GM03348 (cell line): ENCODE data around the gene SPOCK1.
"Not testable (repeated sequence)": the region's sequence is repeated elsewhere in the genome, so short reads cannot be mapped to it uniquely, and the experiment has no call there.

ENCODE experiments used
- DNase-seq: peaks from one replicate; pipeline ENCODE4 v3.0.0; 2012; ENCODE audit warnings: low spot score

The SPOCK1 gene

DNA sequence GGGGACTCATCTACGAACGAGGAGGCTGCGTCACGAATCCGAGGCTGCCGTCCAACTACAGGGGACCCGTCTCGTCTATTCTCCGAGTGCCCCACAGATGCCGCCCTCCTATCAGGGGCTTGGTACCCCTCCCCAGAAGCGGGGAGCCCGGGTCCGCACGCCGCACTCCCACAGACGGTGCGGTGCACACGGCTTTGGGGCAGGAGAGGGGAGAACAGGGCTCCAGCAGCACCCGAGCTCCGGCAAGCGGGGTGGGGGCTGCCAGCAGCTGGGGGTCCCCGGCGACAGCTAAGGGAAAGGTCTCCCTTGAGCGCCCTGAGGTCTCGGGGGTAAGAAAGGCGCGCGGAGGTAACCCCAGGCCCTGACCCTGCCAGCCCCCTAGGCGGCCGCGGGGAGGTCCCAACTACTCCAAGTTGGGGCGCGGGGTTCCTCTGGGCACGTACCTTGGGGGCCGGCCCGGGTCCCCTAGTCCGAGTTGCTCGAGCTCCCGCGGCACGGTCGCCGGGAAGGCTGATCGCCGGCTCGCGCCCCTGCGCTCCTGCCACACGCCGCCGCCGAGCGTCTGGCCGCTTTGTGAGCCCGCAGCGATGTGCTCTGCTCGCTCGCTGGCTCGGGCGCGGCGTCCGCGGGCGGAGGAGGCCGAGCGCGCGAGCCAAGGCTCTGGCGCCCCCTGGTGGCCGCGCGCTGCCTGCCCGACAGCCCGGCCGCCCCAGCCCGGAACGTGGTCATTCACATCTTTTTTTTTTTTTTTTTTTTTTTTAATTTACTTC, at the start of gene SPOCK1:
TSS of gene SPOCK1 (minus strand) at position 591 of the 770 bp plus-strand sequence.
- peak; percentile 96 for DNase-seq

DNA sequence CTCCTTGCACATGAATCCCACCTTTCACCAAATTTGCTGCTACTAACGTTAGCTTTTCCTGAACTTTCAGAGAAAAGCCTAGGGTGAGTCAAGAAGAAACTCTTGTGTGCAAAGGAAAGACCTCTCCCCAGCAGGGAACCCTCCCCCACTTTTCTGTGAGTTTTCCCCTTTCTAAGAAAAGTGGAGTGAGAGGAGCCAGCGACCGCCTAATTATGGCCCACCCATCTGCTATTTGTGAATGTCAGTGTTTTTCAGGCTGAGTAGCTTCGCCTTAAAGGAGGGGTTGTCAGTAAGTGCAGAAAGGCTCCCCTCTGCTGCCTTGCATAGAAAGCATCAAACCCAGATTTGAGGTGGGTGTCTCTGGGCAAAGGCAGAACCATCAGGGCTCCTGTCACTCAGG, 46.8 kb upstream of the SPOCK1 start:
- no peak for DNase-seq

DNA sequence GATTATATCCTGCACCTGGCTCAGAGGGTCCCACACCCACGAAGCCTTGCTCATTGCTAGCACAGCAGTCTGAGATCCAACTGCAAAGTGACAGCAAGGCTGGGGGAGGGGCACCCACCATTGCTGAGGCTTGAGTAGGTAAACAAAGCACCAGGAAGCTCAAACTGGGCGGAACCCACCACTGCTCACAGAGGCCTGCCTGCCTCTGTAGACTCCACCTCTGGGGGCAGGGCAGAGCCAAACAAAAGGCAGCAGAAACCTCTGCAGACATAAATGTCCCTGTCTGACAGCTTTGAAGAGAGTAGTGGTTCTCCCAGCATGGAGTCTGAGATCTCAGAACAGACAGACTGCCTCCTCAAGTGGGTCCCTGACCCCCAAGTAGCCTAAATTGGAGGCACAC, 36.3 kb upstream of the SPOCK1 start:
- DNase-seq = not testable (repeated sequence)

DNA sequence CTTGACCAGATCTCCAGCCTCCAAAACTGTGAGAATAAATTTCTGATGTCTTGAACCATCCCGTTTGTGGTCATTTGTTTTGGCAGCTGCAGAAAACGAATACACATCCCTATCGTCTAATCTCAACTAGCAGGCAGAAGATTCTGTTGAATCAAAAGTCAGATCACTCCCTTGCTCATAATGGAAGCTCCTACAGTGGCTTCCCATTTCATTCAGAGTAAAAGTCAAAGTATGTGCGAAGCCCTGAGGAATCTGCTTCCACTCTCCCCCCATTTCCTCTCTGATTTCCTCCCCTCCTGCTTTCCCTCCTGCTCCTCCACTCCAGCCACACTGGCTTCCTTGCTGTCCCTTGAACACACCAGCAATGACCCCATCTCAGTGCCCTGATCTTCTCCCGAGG, 34.8 kb upstream of the SPOCK1 start:
- DNase-seq = no peak

DNA sequence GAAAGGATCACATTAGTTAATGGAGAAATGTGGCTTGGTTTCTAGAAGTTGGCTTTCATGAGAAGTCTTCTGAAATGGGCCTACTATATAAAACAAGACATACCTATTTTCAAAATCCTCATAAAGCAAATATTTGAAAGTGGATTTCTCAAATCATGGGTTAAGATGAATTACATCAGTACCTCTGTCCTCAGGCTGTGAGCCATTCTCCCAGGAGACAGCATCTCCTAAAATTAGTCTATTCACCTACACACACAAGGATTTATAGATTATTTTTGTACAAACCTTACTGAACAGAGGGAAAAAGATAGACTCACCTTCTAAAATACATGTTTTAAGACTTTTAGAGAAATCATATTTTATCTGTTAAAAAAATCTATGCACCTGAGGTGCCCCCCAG, 32.1 kb upstream of the SPOCK1 start:
- DNase-seq = no peak

DNA sequence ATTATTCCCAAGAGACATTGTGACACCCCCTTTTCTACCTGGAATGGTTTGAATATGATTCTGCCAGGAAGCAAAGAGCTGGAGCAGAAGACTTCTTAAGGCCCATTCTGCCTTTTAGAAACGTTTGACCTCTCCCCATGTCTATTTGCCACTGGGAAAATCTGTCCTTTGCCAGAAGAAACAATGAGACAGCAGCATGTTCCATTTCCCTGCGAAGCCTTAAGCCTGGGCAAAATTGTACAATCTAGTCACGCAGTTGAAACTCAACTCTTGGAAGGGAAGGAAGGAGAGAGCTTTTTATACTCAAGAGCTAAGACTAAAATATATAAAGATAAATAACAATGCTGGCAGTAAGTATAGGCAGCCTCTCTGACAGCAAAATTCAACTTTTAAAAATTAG, 22.1 kb upstream of the SPOCK1 start:
- no peak for DNase-seq

DNA sequence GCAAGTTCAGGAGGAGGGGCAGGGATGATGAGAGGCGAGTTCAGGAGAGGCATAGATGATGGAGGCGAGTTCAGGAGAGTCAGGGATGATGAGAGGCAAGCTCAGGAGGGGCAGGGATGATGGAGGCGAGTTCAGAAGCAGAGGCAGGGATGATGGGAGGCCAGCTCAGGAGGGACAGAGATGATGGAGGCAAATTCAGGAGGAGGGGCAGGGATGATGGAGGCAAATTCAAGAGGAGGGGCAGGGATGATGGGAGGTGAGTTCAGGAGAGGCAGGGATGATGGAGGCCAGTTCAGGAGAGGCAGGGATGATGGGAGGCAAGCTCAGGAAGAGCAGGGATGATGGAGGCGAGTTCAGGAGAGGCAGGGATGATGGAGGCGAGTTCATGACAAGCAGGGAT, 17.8 kb upstream of the SPOCK1 start:
- DNase-seq = no peak

DNA sequence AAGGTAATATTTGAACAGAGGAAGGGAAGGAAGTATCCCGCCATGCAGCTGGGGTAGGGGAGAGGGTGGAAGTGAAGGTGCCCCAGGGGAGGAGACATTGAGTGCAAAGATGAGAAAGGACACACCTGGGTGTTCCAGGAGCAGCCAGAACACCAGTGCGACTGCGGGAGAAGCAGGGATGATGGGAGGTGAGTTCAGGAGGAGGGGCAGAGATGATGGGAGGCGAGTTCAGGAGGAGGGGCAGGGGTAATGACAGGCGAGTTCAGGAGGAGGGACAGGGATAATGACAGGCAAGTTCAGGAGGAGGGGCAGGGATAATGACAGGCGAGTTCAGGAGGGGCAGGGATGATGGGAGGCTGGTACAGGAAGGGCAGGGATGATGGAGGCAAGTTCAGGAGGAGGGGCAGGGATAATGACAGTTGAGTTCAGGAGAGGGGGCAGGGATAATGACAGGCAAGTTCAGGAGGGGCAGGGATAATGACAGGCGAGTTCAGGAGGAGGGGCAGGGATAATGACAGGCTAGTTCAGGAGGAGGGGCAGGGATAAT, 17.2 kb upstream of the SPOCK1 start:
- no peak for DNase-seq

DNA sequence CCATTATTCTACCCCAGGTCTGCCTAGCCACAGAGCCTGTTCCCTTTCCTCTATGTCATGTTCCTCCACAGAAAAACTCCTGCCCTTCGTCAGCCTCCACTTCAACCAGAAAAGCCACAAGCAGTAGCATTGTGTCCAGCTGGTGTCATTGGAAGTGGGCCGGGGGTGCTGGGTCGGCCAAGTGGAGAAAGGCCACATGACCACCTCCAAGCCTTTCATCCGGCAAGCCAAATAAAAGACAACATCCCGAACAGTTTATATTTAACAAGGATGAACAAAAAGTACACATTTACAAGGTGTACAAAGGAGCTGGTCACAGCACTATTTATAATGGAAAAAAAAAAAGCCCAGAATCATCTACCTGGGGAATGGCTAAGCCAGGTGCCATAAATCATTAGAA, 16.1 kb upstream of the SPOCK1 start:
- DNase-seq = no peak

DNA sequence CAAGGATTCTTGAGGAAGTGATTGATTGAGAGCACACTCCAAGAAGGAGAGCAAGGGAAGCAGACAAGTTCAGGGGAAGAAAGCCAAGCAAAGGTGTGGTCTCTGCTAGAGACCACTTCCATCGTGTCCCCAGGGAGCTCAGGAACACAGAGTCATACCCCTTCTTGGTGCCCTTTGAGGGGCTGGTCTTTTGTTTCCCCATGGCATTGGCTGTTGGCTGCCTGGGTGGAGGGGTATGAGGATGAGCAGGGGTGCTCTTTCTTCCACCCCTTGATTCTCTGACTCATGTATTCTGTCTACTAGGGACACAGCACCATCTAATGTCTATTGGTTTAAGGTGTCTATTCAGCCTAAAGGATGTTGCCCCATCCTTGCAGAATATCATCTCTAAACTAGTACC, 11.5 kb upstream of the SPOCK1 start:
- no peak for DNase-seq

DNA sequence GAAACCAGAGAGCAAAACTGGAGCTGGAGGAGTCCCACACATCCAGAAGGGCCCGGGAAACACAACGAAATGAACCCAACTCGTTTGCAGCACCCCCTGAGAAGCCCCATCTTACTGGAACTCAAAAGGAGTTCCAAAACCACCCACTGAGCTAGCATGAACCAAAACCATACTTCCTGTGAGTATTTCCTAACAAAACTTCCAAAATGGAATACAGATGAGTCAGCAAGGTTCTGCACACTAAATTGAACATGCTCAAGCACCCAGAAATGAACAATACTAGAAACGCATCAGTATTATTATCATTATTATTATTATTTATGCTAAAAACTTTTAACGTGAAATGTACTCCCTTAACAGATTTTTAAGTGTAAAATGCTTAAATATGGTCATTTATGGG, 8.0 kb upstream of the SPOCK1 start:
- DNase-seq = peak; percentile 57

DNA sequence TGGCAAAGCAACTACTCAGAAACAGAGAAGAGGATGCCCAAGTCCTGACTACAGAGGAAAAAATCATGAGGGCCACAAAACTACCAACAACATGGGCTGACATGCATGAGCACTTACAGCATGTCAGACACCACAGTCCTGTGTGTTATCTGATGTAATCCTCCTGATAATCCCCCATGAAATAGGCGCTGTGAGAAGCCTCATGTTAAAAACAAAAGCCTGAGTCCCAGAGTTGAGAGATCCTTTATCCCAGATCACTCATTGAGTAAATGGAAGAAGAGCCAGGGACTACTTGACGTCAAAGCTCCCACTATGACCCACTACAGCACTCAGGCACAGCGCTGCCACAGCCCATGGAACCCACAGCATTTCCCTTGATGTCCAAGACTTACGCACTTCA, 7.2 kb upstream of the SPOCK1 start:
- no peak for DNase-seq

DNA sequence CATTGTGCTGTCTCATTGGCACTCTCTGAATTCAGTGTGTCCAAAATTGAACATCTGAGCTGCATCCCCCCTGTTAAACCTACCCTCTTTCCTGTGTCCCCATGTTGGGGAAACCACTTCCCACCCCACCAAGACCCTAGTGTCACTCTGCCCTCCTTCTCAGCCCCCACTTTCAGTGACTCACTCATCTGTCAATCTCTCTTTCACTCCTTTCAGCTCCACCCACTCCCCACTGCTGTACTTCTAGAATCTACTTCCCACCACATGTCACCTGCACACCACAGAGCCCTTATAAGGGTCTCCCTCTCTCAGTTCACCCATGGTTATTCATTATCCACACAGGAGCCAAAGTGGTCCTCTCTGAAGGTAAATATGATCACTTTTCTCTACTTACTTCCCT, 5.8 kb upstream of the SPOCK1 start:
- no peak for DNase-seq

DNA sequence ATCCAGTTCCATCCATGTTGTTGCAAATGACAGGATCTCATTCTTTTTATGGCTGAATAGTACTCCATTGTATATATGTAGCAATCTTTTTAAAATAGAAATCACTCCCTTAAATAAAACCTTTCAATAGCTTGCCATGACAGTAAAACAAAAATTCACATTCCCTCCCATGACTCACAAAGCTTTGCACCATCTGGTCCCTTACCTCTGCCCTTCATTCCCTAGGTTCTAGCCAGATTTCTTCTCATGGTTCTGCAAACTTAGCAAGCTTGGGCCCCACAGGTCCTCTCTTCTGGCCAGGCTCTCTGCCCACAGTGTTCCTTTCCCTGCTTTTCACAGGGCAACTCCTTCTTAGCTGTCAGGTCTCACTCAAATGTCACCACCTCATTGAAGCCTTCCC, 4.3 kb upstream of the SPOCK1 start:
- DNase-seq = no peak

DNA sequence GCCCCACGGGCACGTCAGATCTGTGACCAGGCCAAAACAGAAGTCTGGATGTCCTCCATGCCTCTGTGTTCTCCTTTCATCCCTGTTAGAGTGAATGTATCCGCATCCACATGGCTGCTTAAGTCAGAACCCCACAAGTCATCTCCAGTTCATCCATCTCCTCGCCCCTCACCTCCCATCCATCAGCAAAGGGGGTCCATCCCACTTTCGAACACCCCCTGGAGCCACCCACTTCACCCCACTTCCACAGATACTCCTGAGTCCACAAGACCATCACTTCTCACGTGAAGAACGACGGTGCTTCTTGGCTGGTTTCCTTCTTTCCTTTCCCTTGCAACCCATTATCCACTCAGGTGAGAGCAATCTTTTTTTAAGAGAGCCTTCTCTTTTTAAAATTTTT, 3.5 kb upstream of the SPOCK1 start:
- DNase-seq = no peak

DNA sequence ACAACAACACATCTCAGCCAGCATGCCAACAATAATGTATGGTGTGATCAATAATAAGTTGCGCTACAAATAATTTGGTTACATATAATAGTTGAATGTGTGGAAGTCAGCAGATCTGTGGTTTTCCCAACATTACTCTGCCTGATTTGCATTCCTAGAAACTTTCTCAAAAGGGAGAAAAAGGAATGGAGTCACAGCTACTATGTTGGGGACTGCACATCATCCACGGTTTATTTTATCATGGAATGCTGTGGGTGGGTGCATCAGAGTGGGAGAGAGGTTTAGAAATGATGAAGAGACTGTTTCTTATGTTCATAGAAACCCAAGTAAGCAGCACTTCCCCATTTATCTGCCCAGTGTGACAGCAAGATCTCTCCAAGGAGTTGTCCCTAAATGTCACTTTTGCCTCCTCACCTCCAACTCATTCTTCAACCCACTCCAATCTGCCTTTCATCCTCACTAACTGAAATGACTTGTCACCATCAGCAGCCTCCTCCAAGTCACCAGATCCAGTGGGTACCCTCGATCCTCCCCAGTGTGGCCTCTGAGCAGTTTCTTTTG, 2.8 kb upstream of the SPOCK1 start:
- peak; percentile 52 for DNase-seq

DNA sequence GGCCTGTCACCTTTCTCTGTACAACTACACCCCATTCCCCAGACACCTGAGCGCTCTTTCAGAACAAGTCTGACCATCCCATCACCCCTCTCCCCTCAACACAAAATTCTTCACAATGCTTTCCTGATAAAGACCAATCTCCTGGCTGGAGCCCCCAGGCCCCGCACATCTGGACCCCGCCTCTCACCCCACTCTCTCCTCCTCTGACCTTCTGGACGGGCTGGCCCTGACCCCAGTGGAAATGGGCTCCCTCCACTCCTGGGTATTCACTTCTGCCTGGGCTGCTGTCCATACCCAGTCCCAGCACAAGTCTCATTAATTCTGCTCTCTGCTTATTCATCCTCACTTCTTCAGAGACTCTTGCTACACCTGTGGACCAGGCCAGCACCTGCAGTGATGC, 2.1 kb upstream of the SPOCK1 start:
- no peak for DNase-seq

DNA sequence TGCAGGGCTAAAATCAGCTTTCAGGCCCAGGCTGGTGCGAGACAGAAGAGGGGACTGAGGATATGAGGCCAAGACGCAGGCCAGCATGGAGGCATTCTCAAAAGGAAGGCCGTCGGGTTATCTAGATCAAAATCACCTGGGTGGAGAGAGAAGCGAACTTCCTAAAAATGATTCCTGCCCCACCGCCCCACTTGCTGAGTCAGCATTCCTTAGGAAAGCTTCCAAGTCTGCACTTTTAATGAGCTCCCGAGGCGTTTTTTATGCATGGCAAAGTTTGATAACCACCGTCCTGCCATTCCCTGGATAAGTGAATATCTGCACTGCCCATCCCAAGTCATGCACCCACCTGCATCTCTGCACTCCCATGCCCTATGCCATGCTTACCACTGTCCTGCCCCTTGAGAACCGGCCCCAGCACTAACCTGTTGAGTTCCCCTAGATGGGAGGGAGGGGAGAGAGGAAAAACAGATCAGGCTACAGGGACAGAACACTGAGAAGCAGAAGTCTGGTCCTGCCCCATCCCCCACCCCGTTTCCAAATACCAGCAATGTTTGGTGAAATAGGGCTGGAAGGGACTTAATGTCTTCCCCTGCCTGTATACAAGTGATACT, 1.6 kb upstream of the SPOCK1 start:
- no peak for DNase-seq

DNA sequence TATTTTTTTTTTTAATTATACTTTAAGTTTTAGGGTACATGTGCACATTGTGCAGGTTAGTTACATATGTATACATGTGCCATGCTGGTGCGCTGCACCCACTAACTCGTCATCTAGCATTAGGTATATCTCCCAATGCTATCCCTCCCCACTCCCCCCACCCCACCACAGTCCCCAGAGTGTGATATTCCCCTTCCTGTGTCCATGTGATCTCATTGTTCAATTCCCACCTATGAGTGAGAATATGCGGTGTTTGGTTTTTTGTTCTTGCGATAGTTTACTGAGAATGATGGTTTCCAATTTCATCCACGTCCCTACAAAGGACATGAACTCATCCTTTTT, 351 bp upstream of the SPOCK1 start:
- not testable (repeated sequence) for DNase-seq

DNA sequence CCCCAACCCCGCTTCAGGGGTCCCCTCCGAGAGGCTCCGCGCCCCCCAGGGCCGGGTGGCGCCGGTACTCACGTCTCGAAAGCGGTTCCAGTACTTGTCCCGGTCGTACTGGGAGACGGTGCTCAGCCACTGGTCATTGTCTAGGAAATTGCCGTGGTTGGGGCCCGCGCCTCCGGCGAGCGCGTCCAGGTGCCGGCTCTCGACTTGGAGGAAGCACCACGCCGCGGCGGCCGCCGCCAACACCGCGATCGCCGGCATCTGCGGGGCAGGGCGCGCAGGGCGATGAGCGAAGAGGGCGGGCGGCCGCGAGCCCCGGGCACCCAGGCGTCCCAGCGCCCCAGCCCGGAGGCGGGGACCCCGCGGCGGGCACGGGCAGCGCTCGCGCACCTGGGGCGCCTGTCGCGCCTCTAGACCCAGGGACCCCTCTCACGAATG, 808 bp downstream of the SPOCK1 start:
- DNase-seq = peak; percentile 76

DNA sequence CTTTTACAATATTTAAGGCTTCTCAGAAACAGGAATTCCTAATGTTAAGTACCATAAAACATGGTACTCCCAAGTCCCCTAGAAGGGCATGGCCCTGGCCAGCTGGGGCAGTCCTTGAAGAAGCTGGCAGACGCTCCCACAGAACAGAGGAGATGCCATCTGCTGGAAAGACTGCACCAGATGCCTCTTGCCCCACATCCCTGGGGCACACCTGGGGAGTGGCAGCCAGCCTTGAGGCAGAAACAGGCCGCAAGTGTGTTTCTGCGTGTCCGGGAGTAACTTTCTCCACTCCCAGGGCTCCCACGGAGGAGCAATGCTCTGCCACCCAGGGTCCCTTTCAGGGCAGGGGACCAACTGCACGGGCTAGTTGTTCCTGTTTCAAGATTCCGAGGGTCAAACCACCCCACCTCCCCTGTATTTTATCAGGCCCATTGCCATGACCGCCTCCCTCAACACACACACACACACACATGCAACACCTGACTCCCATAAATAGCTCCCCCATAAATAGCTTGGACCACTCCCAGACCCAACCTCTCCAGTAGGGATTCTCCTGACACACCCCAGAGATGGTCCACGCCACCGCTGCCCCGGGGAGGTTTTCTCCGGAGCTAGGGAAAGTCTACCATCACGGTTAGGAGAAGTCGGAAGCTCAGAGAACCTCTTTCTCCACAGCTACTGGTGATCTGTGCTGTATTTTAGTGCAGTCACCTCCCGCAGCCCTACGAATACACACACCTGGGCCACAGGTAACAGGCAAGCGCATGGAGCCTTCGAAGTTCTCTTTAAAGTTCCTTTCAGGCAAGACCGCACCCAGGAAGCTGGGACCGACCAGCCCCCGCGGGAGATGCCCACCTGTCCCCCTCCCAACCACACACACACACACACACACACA, 1.5 kb downstream of the SPOCK1 start:
- no peak for DNase-seq

DNA sequence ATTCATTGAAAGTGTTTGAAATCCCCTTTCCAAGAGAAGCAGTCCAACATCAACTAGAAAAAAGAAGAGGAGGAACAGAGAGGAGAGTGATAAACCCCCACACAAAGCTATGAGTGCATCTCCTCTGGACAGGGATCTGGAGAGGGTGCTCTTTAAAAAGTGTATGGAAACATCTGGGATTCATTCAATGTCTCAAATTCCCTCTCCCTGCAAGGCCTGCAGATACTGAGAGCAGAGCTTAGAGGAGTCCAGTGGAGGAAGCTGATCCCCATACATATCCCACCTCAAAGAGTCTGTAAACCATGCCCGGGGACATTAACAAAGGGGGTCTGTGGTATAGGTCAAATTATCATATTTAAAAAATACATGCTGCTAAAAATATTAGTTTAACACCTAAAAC, 2.2 kb downstream of the SPOCK1 start:
- peak; percentile 60 for DNase-seq
